ENCODE measurements around the gene ADGRD2. TPM values are rescaled to one million over a fixed set of nuclear protein-coding genes. Genes with fewer than 3 reads are reported as not detected.

The ADGRD2 gene
- total and polyA plus RNA-seq, 9 of the 15 experiments (the other 6 are each of a cell fraction or from before 2014, with no cell fraction given) = not detected

DNA sequence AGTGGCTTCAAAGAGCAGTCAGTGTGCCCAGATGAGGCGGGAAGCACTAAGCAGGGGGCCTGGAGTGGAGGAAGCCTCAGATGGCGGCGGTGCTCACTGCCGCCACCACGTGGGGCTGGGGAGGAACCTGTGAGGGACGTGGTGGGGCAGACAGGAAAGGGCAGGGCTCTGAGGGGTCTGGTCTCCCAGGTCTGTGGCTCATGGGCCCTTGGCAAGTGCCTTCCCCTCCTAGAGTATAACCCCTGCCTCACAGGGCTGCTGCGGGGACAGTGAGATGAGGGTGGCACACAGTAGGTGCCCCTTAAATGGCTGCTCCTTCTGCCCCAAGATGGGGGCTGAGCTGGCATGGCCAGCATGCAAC is 30.4 kb downstream of the ADGRD2 start:
- WGBS (ENCODE audit: insufficient coverage, low coverage, missing lambda C conversion rate) = 0% methylated on average over 6 of the region's 7 CpGs
- POLR2A ChIA-PET = no interaction called here
- TF ChIP-seq ZNF224 (CRISPR knock-in tag; IDR thresholded peaks at IDR 0.05) (no peak), AFF4 (CRISPR knock-in tag; IDR thresholded peaks at IDR 0.05) (no peak), ARHGAP35 (IDR thresholded peaks at IDR 0.05; ENCODE audit: partially characterized antibody) (no peak), NRF1 (conservative IDR thresholded peaks at IDR 0.05 in 1 of 2, IDR thresholded peaks at IDR 0.05 in 1 of 2) (no peak), SPI1 (IDR thresholded peaks at IDR 0.05; ENCODE audit: borderline replicate concordance, low read depth, low read length) (no peak), TCF7 (IDR thresholded peaks at IDR 0.05; ENCODE audit: borderline replicate concordance) (no peak), KDM5B (IDR thresholded peaks at IDR 0.05; ENCODE audit: insufficient replicate concordance, low read depth, low read length) (no peak), SAFB (IDR thresholded peaks at IDR 0.05; ENCODE audit: borderline replicate concordance, low read depth, low read length) (no peak)
- TF ChIP-seq, protein P1, sequence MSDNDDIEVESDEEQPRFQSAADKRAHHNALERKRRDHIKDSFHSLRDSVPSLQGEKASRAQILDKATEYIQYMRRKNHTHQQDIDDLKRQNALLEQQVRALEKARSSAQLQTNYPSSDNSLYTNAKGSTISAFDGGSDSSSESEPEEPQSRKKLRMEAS (CRISPR knock-in tag; IDR thresholded peaks at IDR 0.05) = peak; percentile 66
- TF ChIP-seq, protein P2, sequence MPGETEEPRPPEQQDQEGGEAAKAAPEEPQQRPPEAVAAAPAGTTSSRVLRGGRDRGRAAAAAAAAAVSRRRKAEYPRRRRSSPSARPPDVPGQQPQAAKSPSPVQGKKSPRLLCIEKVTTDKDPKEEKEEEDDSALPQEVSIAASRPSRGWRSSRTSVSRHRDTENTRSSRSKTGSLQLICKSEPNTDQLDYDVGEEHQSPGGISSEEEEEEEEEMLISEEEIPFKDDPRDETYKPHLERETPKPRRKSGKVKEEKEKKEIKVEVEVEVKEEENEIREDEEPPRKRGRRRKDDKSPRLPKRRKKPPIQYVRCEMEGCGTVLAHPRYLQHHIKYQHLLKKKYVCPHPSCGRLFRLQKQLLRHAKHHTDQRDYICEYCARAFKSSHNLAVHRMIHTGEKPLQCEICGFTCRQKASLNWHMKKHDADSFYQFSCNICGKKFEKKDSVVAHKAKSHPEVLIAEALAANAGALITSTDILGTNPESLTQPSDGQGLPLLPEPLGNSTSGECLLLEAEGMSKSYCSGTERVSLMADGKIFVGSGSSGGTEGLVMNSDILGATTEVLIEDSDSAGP (CRISPR knock-in tag; IDR thresholded peaks at IDR 0.05) = no peak
- TF ChIP-seq, protein P3, sequence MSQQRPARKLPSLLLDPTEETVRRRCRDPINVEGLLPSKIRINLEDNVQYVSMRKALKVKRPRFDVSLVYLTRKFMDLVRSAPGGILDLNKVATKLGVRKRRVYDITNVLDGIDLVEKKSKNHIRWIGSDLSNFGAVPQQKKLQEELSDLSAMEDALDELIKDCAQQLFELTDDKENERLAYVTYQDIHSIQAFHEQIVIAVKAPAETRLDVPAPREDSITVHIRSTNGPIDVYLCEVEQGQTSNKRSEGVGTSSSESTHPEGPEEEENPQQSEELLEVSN (IDR thresholded peaks at IDR 0.05; ENCODE audit: borderline replicate concordance in 1 of 2, extremely low read depth in 1 of 2, insufficient read depth in 1 of 2, insufficient read length in 1 of 2, low read depth in 1 of 2, low read length in 1 of 2, poor library complexity in 1 of 2, severe bottlenecking in 1 of 2) = peak; percentile 33 to 73

More for the DNA sequence above, 30.4 kb downstream of the ADGRD2 start:
- H3K27me3 ChIP-seq (ENCODE audit: control insufficient read depth in 2 of 2, insufficient read depth in 2 of 2, low read length in 2 of 2) = peaks cover 16 to 74% of the 10 kb centered on the region in 2 experiments; a peak in 4 of 5 replicates
- ATAC-seq = peak; percentile 86
- DNase-seq (ENCODE audit: extremely low read depth in 1 of 4, low spot score in 3 of 4) = peak; percentile 72 to 80 (median 74)
- peaks cover 0 to 51% of the 10 kb centered on the region in 2 experiments; a peak in 3 of 5 replicates for H3K4me1 ChIP-seq (replicated peaks in 1 of 2; ENCODE audit: control insufficient read depth in 2 of 2, insufficient read depth in 2 of 2, low read length in 2 of 2)
- H3K27ac ChIP-seq (ENCODE audit: extremely low read depth, low read depth, low read length) = no peak overlapping the region
- H3K36me3 ChIP-seq (ENCODE audit: control insufficient read depth, insufficient read depth, low read length) = no peaks in the 10 kb centered on the region
- intact Hi-C loops (cut with micrococcal nuclease) (loop anchor here (5.0 kb wide), 1 partner anchor 57 kb away; no protein-coding TSS in a partner anchor), in situ Hi-C loops (cut with MboI) (no loop called here)
- no TSS peak for BruUV-seq (replicated peaks)
- CTCF ChIA-PET (ENCODE audit: low intra/inter-chr PET ratio) = interaction anchor here (0.6 kb wide), 1 partner anchor 501 kb away, joined by 3 read pairs; no protein-coding TSS in a partner anchor
- no peak overlapping the region; the same call in 1 of the 2 replicates for H3K4me2 ChIP-seq (ENCODE audit: insufficient read depth, low read length)
- H3K9ac ChIP-seq (ENCODE audit: insufficient read depth in 1 of 2, low read depth in 2 of 2, low read length in 2 of 2) = no peak overlapping the region
- no peaks in the 10 kb centered on the region for H3K9me1 ChIP-seq (ENCODE audit: control insufficient read depth, insufficient read depth, low read length)
- FAIRE-seq = peak; percentile 61
- H4K20me1 ChIP-seq (replicated peaks; ENCODE audit: control insufficient read depth, insufficient read depth, low read length) = peaks cover 18% of the 10 kb centered on the region
- H3K9me3 ChIP-seq (replicated peaks; ENCODE audit: control insufficient read depth, insufficient read depth, low read depth, low read length) = no peaks in the 10 kb centered on the region
- no peak overlapping the region for H3K4me3 ChIP-seq
- H2AFZ ChIP-seq (ENCODE audit: low read depth, low read length) = peak overlapping the region; percentile 67; the same call in 1 of the 2 replicates
- no peaks in the 10 kb centered on the region for H3K79me2 ChIP-seq (ENCODE audit: control insufficient read depth, insufficient read depth, low read length)

Data from K562 (cell line).